IPS-18c (cell line): ENCODE measurements around the gene ATG101.

Source experiments
- H3K4me3 ChIP-seq: 2 replicates; pipeline ENCODE4 v1.7.0; 2013; ENCODE audit warnings: low read depth, mild to moderate bottlenecking, low read length, moderate library complexity; ENCODE audit not compliant: insufficient read depth
- H3K9me3 ChIP-seq: one replicate; pipeline ENCODE4 v1.6.1; 2013; ENCODE audit warnings: mild to moderate bottlenecking, low read length, moderate library complexity; ENCODE audit not compliant: control insufficient read depth, insufficient read depth

ATG101 gene

GRCh38 chr12:52037248-52037861 lies 32.4 kb upstream of the ATG101 start:
- peak overlapping the region; percentile 81 for H3K4me3 ChIP-seq
- H3K9me3 ChIP-seq: no peaks in the 10 kb centered on the region

GRCh38 chr12:52038447-52038846 lies 31.3 kb upstream of the ATG101 start:
- H3K4me3 ChIP-seq: no peak overlapping the region

GRCh38 chr12:52041035-52041434 lies 28.7 kb upstream of the ATG101 start:
- Histone ChIP-seq H3K4me3 (no peak overlapping the region), H3K9me3 (no peaks in the 10 kb centered on the region)

More at GRCh38 chr12:52038447-52038846, 31.3 kb upstream of the ATG101 start:
- no peaks in the 10 kb centered on the region for H3K9me3 ChIP-seq

- H3K4me3 ChIP-seq: no peak overlapping the region
- no peaks in the 10 kb centered on the region for H3K9me3 ChIP-seq
These were observed 28.1 kb upstream of the ATG101 start for GRCh38 chr12:52041695-52042123.

- Histone ChIP-seq H3K9me3 (no peaks in the 10 kb centered on the region), H3K4me3 (no peak overlapping the region)
These were observed 26.9 kb upstream of the ATG101 start for GRCh38 chr12:52042706-52043385.

GRCh38 chr12:52043386-52044212 lies 26.2 kb upstream of the ATG101 start:
- H3K9me3 ChIP-seq: no peaks in the 10 kb centered on the region
- H3K4me3 ChIP-seq: no peak overlapping the region

- Histone ChIP-seq H3K9me3 (peaks cover 1% of the 10 kb centered on the region), H3K4me3 (no peak overlapping the region)
These were observed 25.3 kb upstream of the ATG101 start for GRCh38 chr12:52044292-52044983.

- no peak overlapping the region for H3K4me3 ChIP-seq
These were observed 24.0 kb upstream of the ATG101 start for GRCh38 chr12:52045794-52046199.

GRCh38 chr12:52046859-52047258 lies 22.9 kb upstream of the ATG101 start:
- Histone ChIP-seq H3K4me3 (no peak overlapping the region), H3K9me3 (peaks cover 5% of the 10 kb centered on the region)

More at GRCh38 chr12:52045794-52046199, 24.0 kb upstream of the ATG101 start:
- peaks cover 5% of the 10 kb centered on the region for H3K9me3 ChIP-seq

- H3K4me3 ChIP-seq: no peak overlapping the region
- peaks cover 5% of the 10 kb centered on the region for H3K9me3 ChIP-seq
These were observed 20.5 kb upstream of the ATG101 start for GRCh38 chr12:52049286-52049685.

- no peak overlapping the region for H3K4me3 ChIP-seq
- peaks cover 5% of the 10 kb centered on the region for H3K9me3 ChIP-seq
These were observed 20.1 kb upstream of the ATG101 start for GRCh38 chr12:52049688-52050087.

- Histone ChIP-seq H3K4me3 (peak overlapping the region; percentile 78), H3K9me3 (peaks cover 5% of the 10 kb centered on the region)
These were observed 19.5 kb upstream of the ATG101 start for GRCh38 chr12:52050116-52050757.

GRCh38 chr12:52050758-52051541 lies 18.8 kb upstream of the ATG101 start, which contains the start of gene NR4A1:
Gene NR4A1, plus strand, starts transcription at chr12:52051442. Its CDS starts 2,887 bp downstream, at chr12:52054329.
- Histone ChIP-seq H3K4me3 (peak within 1 kb of the TSS; percentile 78), H3K9me3 (peaks cover 5% of the 10 kb centered on the region)

GRCh38 chr12:52052468-52053186 lies 17.2 kb upstream of the ATG101 start:
- Histone ChIP-seq H3K4me3 (no peak overlapping the region; the same call in 1 of the 2 replicates), H3K9me3 (peaks cover 5% of the 10 kb centered on the region)

GRCh38 chr12:52053536-52054209 lies 16.1 kb upstream of the ATG101 start:
- H3K9me3 ChIP-seq: peaks cover 7% of the 10 kb centered on the region
- no peak overlapping the region for H3K4me3 ChIP-seq
